ENCODE data around the gene COPE. TPM values are rescaled to one million over a fixed set of nuclear protein-coding genes. Genes with fewer than 3 reads are reported as not detected.

Gene COPE
- total RNA-seq, 1 donor from 2014 or later: 331 TPM

GRCh38 chr19:18854982-18855381, 64.2 kb downstream of the COPE start:
- no peaks in the 10 kb centered on the region for H3K9me3 ChIP-seq
- H3K27me3 ChIP-seq: no peaks in the 10 kb centered on the region
- no peak overlapping the region for H3K27ac ChIP-seq
- intact Hi-C loops (cut with DNase I): no loop called here
- TF ChIP-seq, protein P1, sequence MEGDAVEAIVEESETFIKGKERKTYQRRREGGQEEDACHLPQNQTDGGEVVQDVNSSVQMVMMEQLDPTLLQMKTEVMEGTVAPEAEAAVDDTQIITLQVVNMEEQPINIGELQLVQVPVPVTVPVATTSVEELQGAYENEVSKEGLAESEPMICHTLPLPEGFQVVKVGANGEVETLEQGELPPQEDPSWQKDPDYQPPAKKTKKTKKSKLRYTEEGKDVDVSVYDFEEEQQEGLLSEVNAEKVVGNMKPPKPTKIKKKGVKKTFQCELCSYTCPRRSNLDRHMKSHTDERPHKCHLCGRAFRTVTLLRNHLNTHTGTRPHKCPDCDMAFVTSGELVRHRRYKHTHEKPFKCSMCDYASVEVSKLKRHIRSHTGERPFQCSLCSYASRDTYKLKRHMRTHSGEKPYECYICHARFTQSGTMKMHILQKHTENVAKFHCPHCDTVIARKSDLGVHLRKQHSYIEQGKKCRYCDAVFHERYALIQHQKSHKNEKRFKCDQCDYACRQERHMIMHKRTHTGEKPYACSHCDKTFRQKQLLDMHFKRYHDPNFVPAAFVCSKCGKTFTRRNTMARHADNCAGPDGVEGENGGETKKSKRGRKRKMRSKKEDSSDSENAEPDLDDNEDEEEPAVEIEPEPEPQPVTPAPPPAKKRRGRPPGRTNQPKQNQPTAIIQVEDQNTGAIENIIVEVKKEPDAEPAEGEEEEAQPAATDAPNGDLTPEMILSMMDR (IDR thresholded peaks at IDR 0.05): no peak
- peaks cover 8 to 11% of the 10 kb centered on the region in 2 donors for H3K4me1 ChIP-seq
- no peak for DNase-seq (ENCODE audit: low spot score in 2 of 2)
- H3K36me3 ChIP-seq: peaks cover 99 to 100% of the 10 kb centered on the region in 2 donors
- H3K4me3 ChIP-seq: no peak overlapping the region

DNA sequence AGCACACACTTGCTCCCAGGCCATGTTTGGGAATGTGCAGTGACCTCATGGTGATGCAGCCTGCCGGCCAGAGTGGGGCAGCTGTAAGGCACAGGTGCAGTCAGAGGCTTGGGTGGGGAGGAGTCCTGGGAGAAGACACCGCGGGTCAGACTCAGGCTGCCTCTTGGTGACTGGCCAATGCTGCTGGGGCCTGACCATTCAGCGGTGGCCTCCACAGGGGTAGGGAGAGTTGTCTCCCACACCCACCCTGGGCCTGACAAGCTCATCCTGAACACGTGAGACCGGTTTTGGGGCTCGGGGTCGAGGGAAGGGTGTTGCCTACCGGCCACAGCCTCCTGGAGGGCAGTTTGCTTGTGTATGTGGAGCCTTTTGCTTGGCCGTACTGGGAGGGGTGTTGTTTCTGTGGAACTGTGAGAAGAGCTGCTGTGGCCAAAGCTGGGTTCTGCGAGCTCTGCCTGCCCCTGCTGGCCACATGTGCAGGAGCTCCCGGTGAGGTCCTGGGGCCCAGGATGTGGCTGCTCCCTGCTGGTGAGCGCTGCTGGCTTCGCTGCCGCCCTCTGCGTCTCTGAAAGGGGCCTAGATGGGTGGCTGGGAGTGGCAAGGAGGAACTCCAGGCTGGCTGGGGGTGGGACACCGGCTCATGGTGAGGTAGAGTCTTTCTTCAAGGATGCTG, 65.3 kb downstream of the COPE start:
- intact Hi-C loops (cut with DNase I): no loop called here
- no peaks in the 10 kb centered on the region for H3K27me3 ChIP-seq
- peaks cover 18 to 22% of the 10 kb centered on the region in 2 donors for H3K4me1 ChIP-seq
- TF ChIP-seq, protein P1 (IDR thresholded peaks at IDR 0.05): no peak
- no peak for DNase-seq (ENCODE audit: low spot score in 2 of 2)
- no peaks in the 10 kb centered on the region for H3K9me3 ChIP-seq
- peaks cover 89% of the 10 kb centered on the region in 2 donors for H3K36me3 ChIP-seq
- no peak overlapping the region for H3K27ac ChIP-seq
- H3K4me3 ChIP-seq: no peak overlapping the region

DNA sequence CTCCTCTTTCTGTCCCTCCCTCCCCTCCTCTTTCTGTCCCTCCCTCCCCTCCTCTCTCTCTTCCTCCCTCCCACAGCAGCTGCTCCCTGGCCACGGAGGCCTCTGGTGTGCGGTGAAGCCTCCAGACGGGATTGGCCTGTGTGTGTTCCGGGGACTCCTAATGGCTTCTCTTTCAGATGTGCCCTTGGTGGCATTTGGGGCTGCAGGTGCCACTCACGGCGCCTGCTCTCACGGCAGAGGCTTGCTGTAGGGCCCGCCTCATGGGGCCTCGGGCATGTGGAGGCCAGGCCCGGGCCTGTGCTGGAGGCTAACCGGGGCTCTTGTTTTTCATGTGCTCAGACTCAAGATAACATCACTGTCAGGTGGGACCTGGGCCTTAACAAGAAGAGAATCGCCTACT, 66.5 kb downstream of the COPE start:
- TF ChIP-seq, protein P1 (IDR thresholded peaks at IDR 0.05): no peak
- Histone ChIP-seq H3K9me3 (no peaks in the 10 kb centered on the region), H3K4me3 (no peak overlapping the region), H3K36me3 (peaks cover 76 to 77% of the 10 kb centered on the region in 2 donors), H3K27me3 (no peaks in the 10 kb centered on the region), H3K27ac (no peak overlapping the region), H3K4me1 (peaks cover 23 to 33% of the 10 kb centered on the region in 2 donors)
- DNase-seq (ENCODE audit: low spot score in 2 of 2): no peak
- intact Hi-C loops (cut with DNase I): no loop called here

DNA sequence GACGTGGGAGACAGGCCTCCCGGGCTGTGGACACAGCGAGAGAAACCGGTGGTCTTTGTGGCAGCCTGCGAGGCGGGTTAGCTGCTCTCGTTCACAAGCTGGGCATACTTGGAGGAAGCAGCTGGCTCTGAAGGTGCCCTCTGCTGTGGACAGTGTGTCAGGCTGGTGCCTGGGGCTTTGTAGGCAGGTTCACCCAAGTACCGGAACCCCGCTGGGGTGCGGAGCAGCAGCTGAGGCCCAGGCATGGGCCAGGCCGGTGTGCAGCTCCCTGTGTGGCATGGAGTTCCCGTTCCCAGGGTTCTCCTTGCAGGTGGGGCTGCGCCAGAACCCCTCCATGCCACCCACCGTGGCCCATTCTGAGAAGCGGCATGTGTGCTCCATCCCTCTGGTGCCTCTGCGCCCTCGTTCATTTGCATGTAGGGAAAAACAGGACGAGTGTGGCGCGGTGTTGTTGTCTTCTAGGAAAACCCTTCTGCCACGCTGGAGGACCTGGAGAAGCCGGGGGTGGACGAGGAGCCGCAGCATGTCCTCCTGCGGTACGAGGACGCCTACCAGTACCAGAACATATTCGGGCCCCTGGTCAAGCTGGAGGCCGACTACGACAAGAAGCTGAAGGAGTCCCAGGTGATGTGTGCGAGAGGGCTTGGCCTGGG, 67.4 kb downstream of the COPE start:
- TF ChIP-seq, protein P1 (IDR thresholded peaks at IDR 0.05): no peak
- Histone ChIP-seq H3K27me3 (no peaks in the 10 kb centered on the region), H3K36me3 (peaks cover 68% of the 10 kb centered on the region in 2 donors), H3K9me3 (no peaks in the 10 kb centered on the region), H3K27ac (peak overlapping the region; percentile 81 to 90), H3K4me1 (peaks cover 23 to 42% of the 10 kb centered on the region in 2 donors), H3K4me3 (no peak overlapping the region)
- no peak for DNase-seq (ENCODE audit: low spot score in 2 of 2)
- intact Hi-C loops (cut with DNase I): no loop called here

- no peak for DNase-seq (ENCODE audit: low spot score in 2 of 2)
- Histone ChIP-seq H3K27me3 (no peaks in the 10 kb centered on the region), H3K9me3 (no peaks in the 10 kb centered on the region), H3K4me1 (peaks cover 23 to 43% of the 10 kb centered on the region in 2 donors), H3K4me3 (no peak overlapping the region), H3K27ac (peak overlapping the region; percentile 81 to 90), H3K36me3 (peaks cover 57% of the 10 kb centered on the region in 2 donors)
- intact Hi-C loops (cut with DNase I): no loop called here
- TF ChIP-seq, protein P1 (IDR thresholded peaks at IDR 0.05): no peak
These were observed 68.5 kb downstream of the COPE start for GRCh38 chr19:18850471-18851375.
